Neural cell (in vitro differentiated cells): ENCODE data around the gene MAP4K4. TPM values are rescaled to one million over a fixed set of nuclear protein-coding genes. Genes with fewer than 3 reads are reported as not detected.

Source experiments
- H2AFZ ChIP-seq: fragments of 200-600, 300-800 bp; sonication (generic), shearing (Covaris generic); 2 replicates; pipeline ENCODE4 v1.6.0; 2014; ENCODE audit warnings: low read depth, mild to moderate bottlenecking, antibody characterized with exemption, low read length, moderate library complexity
- H3F3A ChIP-seq: fragments of 200-600 bp; shearing (Covaris generic); 2 replicates; pipeline ENCODE4 v1.6.1; 2016; ENCODE audit warnings: mild to moderate bottlenecking, moderate library complexity, mixed read lengths, antibody characterized with exemption, low read length; ENCODE audit not compliant: insufficient read depth, poor library complexity, severe bottlenecking
- H3K27ac ChIP-seq: fragments of 200-600, 300-800 bp; sonication (generic), shearing (Covaris generic); 2 replicates; pipeline ENCODE4 v1.5.1; 2014; ENCODE audit warnings: mild to moderate bottlenecking, low read length, moderate library complexity
- H3K27me3 ChIP-seq: fragments of 300-800, 200-600 bp; sonication (generic), shearing (Covaris generic); 2 replicates; pipeline ENCODE4 v1.6.0; 2014; ENCODE audit warnings: mild to moderate bottlenecking, low read depth, low read length, moderate library complexity; ENCODE audit not compliant: insufficient read depth
- H3K36me3 ChIP-seq: fragments of 300-800, 200-600 bp; sonication (generic), shearing (Covaris generic); 2 replicates; pipeline ENCODE4 v1.5.1; 2014; ENCODE audit warnings: mild to moderate bottlenecking, antibody characterized with exemption, low read length, moderate library complexity; ENCODE audit not compliant: insufficient read depth
- H3K4me2 ChIP-seq: fragments of 300-800, 200-600 bp; sonication (generic), shearing (Covaris generic); 2 replicates; pipeline ENCODE4 v1.6.0; 2014; ENCODE audit warnings: mild to moderate bottlenecking, low read length
- H3K4me3 ChIP-seq: fragments of 300-800, 200-600 bp; sonication (generic), shearing (Covaris generic); 2 replicates; pipeline ENCODE4 v1.5.1; 2014; ENCODE audit warnings: mild to moderate bottlenecking, low read length, moderate library complexity
- H3K79me2 ChIP-seq: fragments of 200-600 bp; shearing (Covaris generic); replicated peaks from 2 replicates; pipeline ENCODE4 v1.6.0; 2014; ENCODE audit warnings: mild to moderate bottlenecking, low read length, moderate library complexity; ENCODE audit not compliant: insufficient read depth
- H3K9ac ChIP-seq: fragments of 300-800, 200-600 bp; sonication (generic), shearing (Covaris generic); 2 replicates; pipeline ENCODE4 v1.6.1; 2016; ENCODE audit warnings: mild to moderate bottlenecking, low read length, mixed read lengths
- H3K9me2 ChIP-seq: fragments of 200-600 bp; shearing (Covaris generic); 2 replicates; pipeline ENCODE4 v1.6.1; 2016; ENCODE audit warnings: mild to moderate bottlenecking, low read length, mixed read lengths; ENCODE audit not compliant: insufficient read depth
- H3K9me3 ChIP-seq: fragments of 200-600, 300-800 bp; sonication (generic), shearing (Covaris generic); 2 replicates; pipeline ENCODE4 v1.6.1; 2016; ENCODE audit warnings: mild to moderate bottlenecking, mixed run types, low read length, moderate library complexity, mixed read lengths
- H4K20me1 ChIP-seq: fragments of 200-600 bp; shearing (Covaris generic); 2 replicates; pipeline ENCODE4 v1.6.1; 2016; ENCODE audit warnings: mild to moderate bottlenecking, mixed run types; ENCODE audit not compliant: insufficient read depth
- EP300 ChIP-seq: fragments of 450-650 bp; conservative IDR thresholded peaks from 2 replicates; pipeline ENCODE4 v1.6.1; 2014; ENCODE audit warnings: antibody characterized with exemption, mild to moderate bottlenecking, moderate library complexity; ENCODE audit not compliant: poor library complexity, severe bottlenecking
- EZH2 ChIP-seq: fragments of 200-600, 300-800 bp; shearing (Covaris generic), sonication (generic); IDR thresholded peaks from 2 replicates; pipeline ENCODE4 v1.6.1; 2014; ENCODE audit warnings: antibody characterized with exemption, low read length, borderline replicate concordance, mild to moderate bottlenecking; ENCODE audit not compliant: insufficient read depth, poor library complexity, severe bottlenecking
- MXI1 ChIP-seq: fragments of 450-650 bp; conservative IDR thresholded peaks from 2 replicates; pipeline ENCODE4 v1.6.1; 2014; ENCODE audit warnings: antibody characterized with exemption, mild to moderate bottlenecking; ENCODE audit not compliant: poor library complexity, severe bottlenecking
- POLR2AphosphoS5 ChIP-seq: IDR thresholded peaks from 2 replicates; pipeline ENCODE4 v1.6.1; 2012
- RAD21 ChIP-seq: fragments of 450-650 bp; conservative IDR thresholded peaks from 2 replicates; pipeline ENCODE4 v1.6.1; 2014; ENCODE audit warnings: antibody characterized with exemption, mild to moderate bottlenecking, moderate library complexity
- SMC3 ChIP-seq: fragments of 450-650 bp; conservative IDR thresholded peaks from 2 replicates; pipeline ENCODE4 v1.6.1; 2014; ENCODE audit warnings: antibody characterized with exemption, mild to moderate bottlenecking, moderate library complexity; ENCODE audit not compliant: poor library complexity
- TAF1 ChIP-seq: IDR thresholded peaks from 2 replicates; pipeline ENCODE4 v1.6.1; 2012; ENCODE audit warnings: low read depth
- polyA plus RNA-seq: library from polyadenylated mRNA; depleted of rRNA; stranded (reverse); fragments of >200 nt; gene quantifications from 2 replicates; pipeline ENCODE4 v1.2.3, GENCODE V29; 2014
- TF ChIP-seq, protein P1 (sequence below): fragments of 450-650 bp; IDR thresholded peaks from 2 replicates; pipeline ENCODE4 v1.5.1; 2014; ENCODE audit warnings: antibody characterized with exemption, mild to moderate bottlenecking, moderate library complexity; ENCODE audit not compliant: poor library complexity, severe bottlenecking
- TF ChIP-seq, protein P2 (sequence below): IDR thresholded peaks from 2 replicates; pipeline ENCODE4 v1.6.1; 2012; ENCODE audit warnings: borderline replicate concordance

The MAP4K4 gene
- polyA plus RNA-seq, 1 donor from 2014 or later = 125 TPM

DNA sequence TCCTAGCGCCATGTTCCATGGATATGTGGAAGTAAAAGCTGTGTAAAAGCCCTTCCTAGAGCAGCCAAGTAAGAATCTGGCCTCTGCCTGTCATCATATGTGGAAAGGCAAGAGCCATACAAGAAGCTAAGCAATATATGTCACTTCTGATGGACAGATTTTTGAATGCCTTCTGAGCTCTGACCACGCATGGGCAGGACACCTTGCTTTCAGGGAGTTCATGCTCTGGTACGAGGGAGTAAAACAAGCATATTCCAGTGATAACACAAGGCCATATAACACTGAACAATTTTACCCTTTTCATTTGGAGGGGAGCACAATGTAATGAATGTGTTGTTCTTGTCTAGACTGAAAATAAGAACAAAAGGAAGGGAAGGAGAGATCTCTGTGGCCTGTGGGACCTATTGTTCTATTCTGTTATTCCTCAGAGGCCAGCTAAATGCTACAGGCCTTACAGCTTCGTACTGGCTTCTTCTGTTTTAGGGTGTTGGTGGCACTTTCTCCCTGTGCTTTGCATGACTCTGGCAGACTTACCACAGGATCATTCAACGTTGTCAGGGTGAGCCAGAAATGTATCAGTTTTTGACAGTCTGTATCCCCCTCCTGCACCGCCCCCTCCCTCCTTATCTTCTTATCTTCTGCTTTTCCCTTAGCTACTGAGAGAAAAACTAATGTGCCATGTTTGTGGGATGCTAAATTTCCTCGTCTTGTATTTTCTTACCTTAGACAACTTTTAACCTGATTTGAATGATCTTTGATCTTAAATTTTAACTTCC lies 99.5 kb downstream of the MAP4K4 start:
- Histone ChIP-seq H3K79me2 (peaks cover 81% of the 10 kb centered on the region), H3K9me3 (no peaks in the 10 kb centered on the region), H3F3A (no peaks in the 10 kb centered on the region), H4K20me1 (peaks cover 13% of the 10 kb centered on the region), H3K9ac (no peak overlapping the region), H3K4me2 (no peak overlapping the region), H3K4me3 (no peak overlapping the region), H3K9me2 (no peaks in the 10 kb centered on the region), H3K36me3 (no peaks in the 10 kb centered on the region), H2AFZ (no peak overlapping the region), H3K27ac (no peak overlapping the region), H3K27me3 (no peaks in the 10 kb centered on the region)
- no peak for TF ChIP-seq EP300
- TF ChIP-seq TAF1 = no peak
- no peak for TF ChIP-seq EZH2
- TF ChIP-seq, protein P1, sequence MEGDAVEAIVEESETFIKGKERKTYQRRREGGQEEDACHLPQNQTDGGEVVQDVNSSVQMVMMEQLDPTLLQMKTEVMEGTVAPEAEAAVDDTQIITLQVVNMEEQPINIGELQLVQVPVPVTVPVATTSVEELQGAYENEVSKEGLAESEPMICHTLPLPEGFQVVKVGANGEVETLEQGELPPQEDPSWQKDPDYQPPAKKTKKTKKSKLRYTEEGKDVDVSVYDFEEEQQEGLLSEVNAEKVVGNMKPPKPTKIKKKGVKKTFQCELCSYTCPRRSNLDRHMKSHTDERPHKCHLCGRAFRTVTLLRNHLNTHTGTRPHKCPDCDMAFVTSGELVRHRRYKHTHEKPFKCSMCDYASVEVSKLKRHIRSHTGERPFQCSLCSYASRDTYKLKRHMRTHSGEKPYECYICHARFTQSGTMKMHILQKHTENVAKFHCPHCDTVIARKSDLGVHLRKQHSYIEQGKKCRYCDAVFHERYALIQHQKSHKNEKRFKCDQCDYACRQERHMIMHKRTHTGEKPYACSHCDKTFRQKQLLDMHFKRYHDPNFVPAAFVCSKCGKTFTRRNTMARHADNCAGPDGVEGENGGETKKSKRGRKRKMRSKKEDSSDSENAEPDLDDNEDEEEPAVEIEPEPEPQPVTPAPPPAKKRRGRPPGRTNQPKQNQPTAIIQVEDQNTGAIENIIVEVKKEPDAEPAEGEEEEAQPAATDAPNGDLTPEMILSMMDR = no peak
- TF ChIP-seq, protein P2, sequence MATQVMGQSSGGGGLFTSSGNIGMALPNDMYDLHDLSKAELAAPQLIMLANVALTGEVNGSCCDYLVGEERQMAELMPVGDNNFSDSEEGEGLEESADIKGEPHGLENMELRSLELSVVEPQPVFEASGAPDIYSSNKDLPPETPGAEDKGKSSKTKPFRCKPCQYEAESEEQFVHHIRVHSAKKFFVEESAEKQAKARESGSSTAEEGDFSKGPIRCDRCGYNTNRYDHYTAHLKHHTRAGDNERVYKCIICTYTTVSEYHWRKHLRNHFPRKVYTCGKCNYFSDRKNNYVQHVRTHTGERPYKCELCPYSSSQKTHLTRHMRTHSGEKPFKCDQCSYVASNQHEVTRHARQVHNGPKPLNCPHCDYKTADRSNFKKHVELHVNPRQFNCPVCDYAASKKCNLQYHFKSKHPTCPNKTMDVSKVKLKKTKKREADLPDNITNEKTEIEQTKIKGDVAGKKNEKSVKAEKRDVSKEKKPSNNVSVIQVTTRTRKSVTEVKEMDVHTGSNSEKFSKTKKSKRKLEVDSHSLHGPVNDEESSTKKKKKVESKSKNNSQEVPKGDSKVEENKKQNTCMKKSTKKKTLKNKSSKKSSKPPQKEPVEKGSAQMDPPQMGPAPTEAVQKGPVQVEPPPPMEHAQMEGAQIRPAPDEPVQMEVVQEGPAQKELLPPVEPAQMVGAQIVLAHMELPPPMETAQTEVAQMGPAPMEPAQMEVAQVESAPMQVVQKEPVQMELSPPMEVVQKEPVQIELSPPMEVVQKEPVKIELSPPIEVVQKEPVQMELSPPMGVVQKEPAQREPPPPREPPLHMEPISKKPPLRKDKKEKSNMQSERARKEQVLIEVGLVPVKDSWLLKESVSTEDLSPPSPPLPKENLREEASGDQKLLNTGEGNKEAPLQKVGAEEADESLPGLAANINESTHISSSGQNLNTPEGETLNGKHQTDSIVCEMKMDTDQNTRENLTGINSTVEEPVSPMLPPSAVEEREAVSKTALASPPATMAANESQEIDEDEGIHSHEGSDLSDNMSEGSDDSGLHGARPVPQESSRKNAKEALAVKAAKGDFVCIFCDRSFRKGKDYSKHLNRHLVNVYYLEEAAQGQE = no peak
- no peak for TF ChIP-seq POLR2AphosphoS5
- no peak for TF ChIP-seq MXI1
- no peak for TF ChIP-seq RAD21

DNA sequence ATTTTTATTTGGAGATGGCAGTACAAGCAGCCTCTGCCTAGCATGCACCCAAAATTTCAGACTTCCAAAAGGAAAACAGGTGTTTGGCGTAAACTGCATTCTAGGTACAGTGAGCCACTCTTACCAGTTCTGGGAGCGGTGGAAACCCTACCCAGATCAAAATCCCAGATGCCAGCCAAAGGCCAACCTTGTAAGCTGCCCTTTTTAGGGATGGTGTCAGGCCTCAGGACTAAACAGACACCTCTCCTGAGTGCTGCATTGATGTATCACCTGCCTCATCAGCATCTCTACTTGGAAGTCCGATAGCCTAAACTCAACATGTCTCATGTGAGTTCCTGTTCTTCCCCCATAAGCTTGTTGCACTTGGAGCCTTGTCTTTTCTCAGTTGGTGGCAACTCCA lies 104.0 kb downstream of the MAP4K4 start:
- H3K9ac ChIP-seq = no peak overlapping the region
- H3K4me3 ChIP-seq = no peak overlapping the region
- H3K36me3 ChIP-seq = no peaks in the 10 kb centered on the region
- TF ChIP-seq TAF1 (no peak), EP300 (no peak), RAD21 (no peak), MXI1 (no peak), SMC3 (no peak), EZH2 (no peak), POLR2AphosphoS5 (no peak)
- TF ChIP-seq, protein P1 = no peak
- TF ChIP-seq, protein P2 = no peak
- no peaks in the 10 kb centered on the region for H3K27me3 ChIP-seq
- no peaks in the 10 kb centered on the region for H3K9me2 ChIP-seq
- no peaks in the 10 kb centered on the region for H3K9me3 ChIP-seq
- peaks cover 4% of the 10 kb centered on the region for H4K20me1 ChIP-seq
- H3K4me2 ChIP-seq = no peak overlapping the region
- peaks cover 85% of the 10 kb centered on the region for H3K79me2 ChIP-seq
- H3K27ac ChIP-seq = no peak overlapping the region
- H2AFZ ChIP-seq = no peak overlapping the region
- H3F3A ChIP-seq = no peaks in the 10 kb centered on the region
